Measurements from ENCODE around the gene LRRIQ1. TPM values are rescaled to one million over a fixed set of nuclear protein-coding genes. Genes with fewer than 3 reads are reported as not detected.

LRRIQ1 gene
- total RNA-seq, 1 donor from 2014 or later, result 25.5 TPM

- Mint-ChIP-seq H3K4me1 (no peaks in the 10 kb centered on the region), H3K4me3 (no peak overlapping the region), H3K9me3 (no peaks in the 10 kb centered on the region), H3K27ac (no peak overlapping the region), H3K36me3 (no peaks in the 10 kb centered on the region), H3K27me3 (ENCODE audit: insufficient read depth, low read depth) (no peaks in the 10 kb centered on the region)
- Histone ChIP-seq H3F3A (ENCODE audit: low read depth) (no peaks in the 10 kb centered on the region), H3K79me2 (ENCODE audit: low read depth) (no peaks in the 10 kb centered on the region), H3K27me3 (no peaks in the 10 kb centered on the region), H4K20me1 (ENCODE audit: low read depth) (no peaks in the 10 kb centered on the region), H2AFZ (replicated peaks) (no peak overlapping the region), H3K36me3 (no peaks in the 10 kb centered on the region), H3K27ac (no peak overlapping the region), H3K9me3 (ENCODE audit: low read depth) (no peaks in the 10 kb centered on the region), H3K4me3 (no peak overlapping the region), H3K4me1 (no peaks in the 10 kb centered on the region), H3K4me2 (no peak overlapping the region), H3K9ac (no peak overlapping the region)
- TF ChIP-seq EZH2phosphoT487 (IDR thresholded peaks at IDR 0.05), result no peak
- TF ChIP-seq EZH2 (IDR thresholded peaks at IDR 0.05), result no peak
- no peak for TF ChIP-seq CTCF (IDR thresholded peaks at IDR 0.05)
- DNase-seq (ENCODE audit: low spot score), result no peak
Measured at GRCh38 chr12:85060916-85061315, 24.8 kb downstream of the LRRIQ1 start.

GRCh38 chr12:85065837-85066482, 29.8 kb downstream of the LRRIQ1 start:
- H3F3A ChIP-seq (ENCODE audit: low read depth), result no peaks in the 10 kb centered on the region
- H3K27me3 ChIP-seq, result no peaks in the 10 kb centered on the region
- H3K27me3 Mint-ChIP-seq (ENCODE audit: insufficient read depth, low read depth), result no peaks in the 10 kb centered on the region
- H3K9ac ChIP-seq, result no peak overlapping the region
- H3K79me2 ChIP-seq (ENCODE audit: low read depth), result no peaks in the 10 kb centered on the region
- H3K4me3 ChIP-seq, result no peak overlapping the region
- no peak for TF ChIP-seq CTCF (IDR thresholded peaks at IDR 0.05)
- no peak for TF ChIP-seq EZH2 (IDR thresholded peaks at IDR 0.05)
- TF ChIP-seq EZH2phosphoT487 (IDR thresholded peaks at IDR 0.05), result no peak
- H3K4me1 ChIP-seq, result no peaks in the 10 kb centered on the region
- H3K9me3 Mint-ChIP-seq, result no peaks in the 10 kb centered on the region
- no peaks in the 10 kb centered on the region for H3K36me3 Mint-ChIP-seq
- H3K9me3 ChIP-seq (ENCODE audit: low read depth), result no peaks in the 10 kb centered on the region
- no peaks in the 10 kb centered on the region for H4K20me1 ChIP-seq (ENCODE audit: low read depth)
- no peak overlapping the region for H3K27ac ChIP-seq
- H2AFZ ChIP-seq (replicated peaks), result no peak overlapping the region
- no peak overlapping the region for H3K4me3 Mint-ChIP-seq
- DNase-seq (ENCODE audit: low spot score), result no peak
- H3K36me3 ChIP-seq, result no peaks in the 10 kb centered on the region
- no peak overlapping the region for H3K4me2 ChIP-seq
- H3K27ac Mint-ChIP-seq, result no peak overlapping the region
- H3K4me1 Mint-ChIP-seq, result no peaks in the 10 kb centered on the region

GRCh38 chr12:85072826-85073225, 36.7 kb downstream of the LRRIQ1 start:
- Mint-ChIP-seq H3K27ac (no peak overlapping the region), H3K9me3 (no peaks in the 10 kb centered on the region), H3K4me1 (no peaks in the 10 kb centered on the region), H3K4me3 (no peak overlapping the region), H3K27me3 (ENCODE audit: insufficient read depth, low read depth) (no peaks in the 10 kb centered on the region), H3K36me3 (no peaks in the 10 kb centered on the region)
- no peak overlapping the region for H3K4me3 ChIP-seq
- no peaks in the 10 kb centered on the region for H3F3A ChIP-seq (ENCODE audit: low read depth)
- H3K79me2 ChIP-seq (ENCODE audit: low read depth), result no peaks in the 10 kb centered on the region
- no peak overlapping the region for H3K4me2 ChIP-seq
- no peaks in the 10 kb centered on the region for H3K36me3 ChIP-seq
- no peaks in the 10 kb centered on the region for H3K4me1 ChIP-seq
- H3K9ac ChIP-seq, result no peak overlapping the region
- DNase-seq (ENCODE audit: low spot score), result no peak
- H3K27me3 ChIP-seq, result no peaks in the 10 kb centered on the region
- no peaks in the 10 kb centered on the region for H3K9me3 ChIP-seq (ENCODE audit: low read depth)
- H4K20me1 ChIP-seq (ENCODE audit: low read depth), result no peaks in the 10 kb centered on the region
- no peak overlapping the region for H3K27ac ChIP-seq
- TF ChIP-seq EZH2 (IDR thresholded peaks at IDR 0.05) (no peak), CTCF (IDR thresholded peaks at IDR 0.05) (no peak), EZH2phosphoT487 (IDR thresholded peaks at IDR 0.05) (no peak)
- H2AFZ ChIP-seq (replicated peaks), result no peak overlapping the region
